ENCODE results near the gene SEPTIN1. TPM values are rescaled to one million over a fixed set of nuclear protein-coding genes. Genes with fewer than 3 reads are reported as not detected.

The SEPTIN1 gene
- total and polyA plus RNA-seq, 2 of the 13 experiments (the other 11 are each of a cell fraction or from before 2014, with no cell fraction given), result 0.18 to 0.67 TPM

- TF ChIP-seq PREB (CRISPR knock-in tag; IDR thresholded peaks at IDR 0.05) (no peak), ZNF674 (CRISPR knock-in tag; IDR thresholded peaks at IDR 0.05; ENCODE audit: low read depth) (0 out of 2 replicates have a peak, but pooled peaks have one; percentile 30), TARDBP (CRISPR knock-in tag; IDR thresholded peaks at IDR 0.05) (peak; percentile 82), ZNF329 (CRISPR knock-in tag; IDR thresholded peaks at IDR 0.05; ENCODE audit: low read depth) (no peak), ZNF589 (CRISPR knock-in tag; conservative IDR thresholded peaks at IDR 0.05) (peak; percentile 84; the same call in 1 of the 2 replicates), CAMTA2 (CRISPR knock-in tag; IDR thresholded peaks at IDR 0.05; ENCODE audit: borderline replicate concordance) (no peak; the same call in 1 of the 2 replicates), ZZZ3 (CRISPR knock-in tag; IDR thresholded peaks at IDR 0.05; ENCODE audit: borderline replicate concordance) (peak; percentile 82), ZNF773 (CRISPR knock-in tag; IDR thresholded peaks at IDR 0.05; ENCODE audit: borderline replicate concordance) (no peak), PCBP2 (optimal IDR thresholded peaks at IDR 0.05; ENCODE audit: low read depth, low read length, poor library complexity, severe bottlenecking) (no peak), DBP (CRISPR knock-in tag; IDR thresholded peaks at IDR 0.05; ENCODE audit: not compliant biosample characterization) (no peak), ZNF354B (CRISPR knock-in tag; IDR thresholded peaks at IDR 0.05) (no peak; the same call in none of the 2 replicates), SP140L (CRISPR knock-in tag; IDR thresholded peaks at IDR 0.05; ENCODE audit: borderline replicate concordance) (peak; percentile 92; the same call in 1 of the 2 replicates), MXI1 (IDR thresholded peaks at IDR 0.05; ENCODE audit: borderline replicate concordance, low read depth, low read length) (peak; percentile 85; the same call in 1 of the 3 replicates), ZNF720 (CRISPR knock-in tag; IDR thresholded peaks at IDR 0.05) (no peak), CENPX (CRISPR knock-in tag; IDR thresholded peaks at IDR 0.05) (no peak), JUND (CRISPR knock-in tag; IDR thresholded peaks at IDR 0.05) (no peak; the same call in 1 of the 2 replicates), AKAP8 (CRISPR knock-in tag; IDR thresholded peaks at IDR 0.05) (peak; percentile 33; the same call in 1 of the 2 replicates), SIN3B (IDR thresholded peaks at IDR 0.05; ENCODE audit: low read length) (peak; percentile 70), YEATS4 (CRISPR knock-in tag; IDR thresholded peaks at IDR 0.05; ENCODE audit: borderline replicate concordance) (peak; percentile 91), ZNF710 (CRISPR knock-in tag; IDR thresholded peaks at IDR 0.05; ENCODE audit: borderline replicate concordance) (peak; percentile 11; the same call in 1 of the 2 replicates)
- TF ChIP-seq, protein P1, sequence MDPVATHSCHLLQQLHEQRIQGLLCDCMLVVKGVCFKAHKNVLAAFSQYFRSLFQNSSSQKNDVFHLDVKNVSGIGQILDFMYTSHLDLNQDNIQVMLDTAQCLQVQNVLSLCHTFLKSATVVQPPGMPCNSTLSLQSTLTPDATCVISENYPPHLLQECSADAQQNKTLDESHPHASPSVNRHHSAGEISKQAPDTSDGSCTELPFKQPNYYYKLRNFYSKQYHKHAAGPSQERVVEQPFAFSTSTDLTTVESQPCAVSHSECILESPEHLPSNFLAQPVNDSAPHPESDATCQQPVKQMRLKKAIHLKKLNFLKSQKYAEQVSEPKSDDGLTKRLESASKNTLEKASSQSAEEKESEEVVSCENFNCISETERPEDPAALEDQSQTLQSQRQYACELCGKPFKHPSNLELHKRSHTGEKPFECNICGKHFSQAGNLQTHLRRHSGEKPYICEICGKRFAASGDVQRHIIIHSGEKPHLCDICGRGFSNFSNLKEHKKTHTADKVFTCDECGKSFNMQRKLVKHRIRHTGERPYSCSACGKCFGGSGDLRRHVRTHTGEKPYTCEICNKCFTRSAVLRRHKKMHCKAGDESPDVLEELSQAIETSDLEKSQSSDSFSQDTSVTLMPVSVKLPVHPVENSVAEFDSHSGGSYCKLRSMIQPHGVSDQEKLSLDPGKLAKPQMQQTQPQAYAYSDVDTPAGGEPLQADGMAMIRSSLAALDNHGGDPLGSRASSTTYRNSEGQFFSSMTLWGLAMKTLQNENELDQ (CRISPR knock-in tag; IDR thresholded peaks at IDR 0.05; ENCODE audit: borderline replicate concordance), result peak; percentile 38; the same call in 1 of the 2 replicates
- TF ChIP-seq, protein P2, sequence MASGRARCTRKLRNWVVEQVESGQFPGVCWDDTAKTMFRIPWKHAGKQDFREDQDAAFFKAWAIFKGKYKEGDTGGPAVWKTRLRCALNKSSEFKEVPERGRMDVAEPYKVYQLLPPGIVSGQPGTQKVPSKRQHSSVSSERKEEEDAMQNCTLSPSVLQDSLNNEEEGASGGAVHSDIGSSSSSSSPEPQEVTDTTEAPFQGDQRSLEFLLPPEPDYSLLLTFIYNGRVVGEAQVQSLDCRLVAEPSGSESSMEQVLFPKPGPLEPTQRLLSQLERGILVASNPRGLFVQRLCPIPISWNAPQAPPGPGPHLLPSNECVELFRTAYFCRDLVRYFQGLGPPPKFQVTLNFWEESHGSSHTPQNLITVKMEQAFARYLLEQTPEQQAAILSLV (CRISPR knock-in tag; IDR thresholded peaks at IDR 0.05; ENCODE audit: borderline replicate concordance), result no peak
Measured at GRCh38 chr16:30429678-30430427, 47.5 kb upstream of the SEPTIN1 start, which contains the start of gene DCTPP1 (continued).
